Hepatocyte (in vitro differentiated cells): ENCODE measurements around the gene TP53TG5. TPM values are rescaled to one million over a fixed set of nuclear protein-coding genes. Genes with fewer than 3 reads are reported as not detected.
"Not testable (repeated sequence)": the region's sequence is repeated elsewhere in the genome, so short reads cannot be mapped to it uniquely, and the experiment has no call there.

Experiments
- DNase-seq: peaks from one replicate; pipeline ENCODE4 v3.0.0-alpha.2; 2016; ENCODE audit warnings: low spot score
- H2AFZ ChIP-seq: fragments of 200-600 bp; sonication (generic); 2 replicates; pipeline ENCODE4 v1.6.0; 2016; ENCODE audit warnings: antibody characterized with exemption, mild to moderate bottlenecking
- H3K27ac ChIP-seq: fragments of 200-600 bp; sonication (generic); 2 replicates; pipeline ENCODE4 v1.5.1; 2016; ENCODE audit warnings: mild to moderate bottlenecking
- H3K27me3 ChIP-seq: fragments of 200-600 bp; sonication (generic); 2 replicates; pipeline ENCODE4 v1.6.1; 2016
- H3K36me3 ChIP-seq: fragments of 200-600 bp; sonication (generic); replicated peaks from 2 replicates; pipeline ENCODE4 v1.5.1; 2016; ENCODE audit warnings: low read depth; ENCODE audit not compliant: insufficient read depth
- H3K4me1 ChIP-seq: fragments of 200-600 bp; sonication (generic); 2 replicates; pipeline ENCODE4 v1.5.1; 2016; ENCODE audit warnings: mild to moderate bottlenecking, moderate library complexity; ENCODE audit not compliant: insufficient read depth
- H3K4me2 ChIP-seq: fragments of 200-600 bp; sonication (generic); 2 replicates; pipeline ENCODE4 v1.6.0; 2016
- H3K4me3 ChIP-seq: fragments of 200-600 bp; sonication (generic); 2 replicates; pipeline ENCODE4 v1.5.1; 2016; ENCODE audit warnings: mild to moderate bottlenecking
- H3K79me2 ChIP-seq: fragments of 200-600 bp; sonication (generic); 2 replicates; pipeline ENCODE4 v1.6.0; 2017; ENCODE audit warnings: mild to moderate bottlenecking
- H3K9me2 ChIP-seq: fragments of 200-600 bp; sonication (generic); replicated peaks from 2 replicates; pipeline ENCODE4 v1.6.0; 2017; ENCODE audit warnings: mild to moderate bottlenecking; ENCODE audit not compliant: insufficient read depth
- H3K9me3 ChIP-seq: fragments of 200-600 bp; sonication (generic); 2 replicates; pipeline ENCODE4 v1.5.1; 2016; ENCODE audit warnings: low read depth, mild to moderate bottlenecking
- H4K20me1 ChIP-seq: fragments of 200-600 bp; sonication (generic); 2 replicates; pipeline ENCODE4 v1.6.0; 2016; ENCODE audit warnings: mild to moderate bottlenecking; ENCODE audit not compliant: insufficient read depth, poor library complexity, severe bottlenecking
- CTCF ChIP-seq: fragments of 200-600 bp; sonication (generic); IDR thresholded peaks from 2 replicates; pipeline ENCODE4 v1.5.1; 2016; ENCODE audit warnings: antibody characterized with exemption, mild to moderate bottlenecking; ENCODE audit not compliant: poor library complexity
- EZH2 ChIP-seq: fragments of 200-600 bp; sonication (generic); IDR thresholded peaks from 2 replicates; pipeline ENCODE4 v1.6.1; 2016; ENCODE audit warnings: antibody characterized with exemption, mild to moderate bottlenecking, borderline replicate concordance
- EZH2phosphoT487 ChIP-seq: fragments of 200-600 bp; sonication (generic); IDR thresholded peaks from one replicate; pipeline ENCODE4 v1.6.1; 2018; ENCODE audit warnings: antibody characterized with exemption, mild to moderate bottlenecking, low read depth, moderate library complexity; ENCODE audit not compliant: unreplicated experiment, severe bottlenecking
- WGBS: methylation state at CpG from one replicate; pipeline ENCODE4 v1.1.6; 2016; ENCODE audit warnings: low lambda C conversion rate; ENCODE audit errors: missing lambda C conversion rate; 5-methylcytosine and 5-hydroxymethylcytosine counted together
- polyA plus RNA-seq: library from polyadenylated mRNA; unstranded; fragments of >200 nt; fragmentation: Nextera tagmentation; extraction: Ambion mirVana; gene quantifications from 2 replicates; pipeline ENCODE4 v1.2.1, GENCODE V29; 2016
- total RNA-seq: library from RNA; depleted of rRNA; stranded (reverse); fragments of >200 nt; gene quantifications from 2 replicates; pipeline ENCODE4 v1.2.3, GENCODE V29; 2014

The TP53TG5 gene
- total and polyA plus RNA-seq, 2 experiments from 2014 or later: not detected

- Histone ChIP-seq H3K9me2 (no peaks in the 10 kb centered on the region), H3K4me2 (no peak overlapping the region), H3K27ac (no peak overlapping the region), H3K79me2 (peaks cover 4% of the 10 kb centered on the region), H3K27me3 (no peaks in the 10 kb centered on the region), H2AFZ (no peak overlapping the region), H3K4me3 (no peak overlapping the region), H3K9me3 (no peaks in the 10 kb centered on the region), H3K4me1 (peaks cover under 1% of the 10 kb centered on the region), H3K36me3 (no peaks in the 10 kb centered on the region), H4K20me1 (no peaks in the 10 kb centered on the region)
- TF ChIP-seq EZH2 (no peak), EZH2phosphoT487 (no peak), CTCF (no peak)
- 85% methylated on average over 3 of the region's 3 CpGs for WGBS
- no peak for DNase-seq
Measured at GRCh38 chr20:45352729-45353128, 25.4 kb downstream of the TP53TG5 start.

DNA sequence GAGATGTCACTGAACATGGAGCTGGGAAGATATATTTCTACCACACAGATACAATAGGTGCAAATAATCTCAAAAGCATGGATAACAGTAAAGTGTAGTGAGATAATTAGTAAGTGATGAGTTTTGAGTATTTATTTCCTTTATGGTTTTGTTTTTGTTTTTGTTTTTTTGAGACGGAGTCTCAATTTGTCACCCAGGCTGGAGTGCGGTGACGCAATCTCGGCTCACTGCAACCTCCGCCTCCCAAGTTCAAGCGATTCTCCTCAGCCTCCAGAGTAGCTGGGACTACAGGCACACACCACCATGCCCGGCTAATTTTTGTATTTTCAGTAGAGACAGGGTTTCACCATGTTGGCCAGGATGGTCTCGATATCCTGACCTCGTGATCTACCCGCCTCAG is 27.3 kb downstream of the TP53TG5 start:
- Histone ChIP-seq H4K20me1 (peaks cover 13% of the 10 kb centered on the region), H3K4me1 (peaks cover 12% of the 10 kb centered on the region), H3K79me2 (peaks cover 23% of the 10 kb centered on the region)
- H3K36me3 ChIP-seq, H3K4me2 ChIP-seq, H3K9me3 ChIP-seq, H3K27me3 ChIP-seq, H2AFZ ChIP-seq, H3K4me3 ChIP-seq, DNase-seq, H3K27ac ChIP-seq, H3K9me2 ChIP-seq: not testable (repeated sequence)
- 96% methylated on average over 10 of the region's 10 CpGs for WGBS

GRCh38 chr20:45350217-45350616 is 27.9 kb downstream of the TP53TG5 start:
- H3K4me1 ChIP-seq: peaks cover 18% of the 10 kb centered on the region
- no peak overlapping the region for H3K27ac ChIP-seq
- 75% methylated on average over 1 of the region's 1 CpG for WGBS
- no peak overlapping the region for H3K4me3 ChIP-seq
- no peak overlapping the region for H2AFZ ChIP-seq
- no peak for DNase-seq
- peaks cover 13% of the 10 kb centered on the region for H4K20me1 ChIP-seq
- TF ChIP-seq EZH2phosphoT487: no peak
- TF ChIP-seq CTCF: no peak
- TF ChIP-seq EZH2: no peak
- H3K9me2 ChIP-seq: no peaks in the 10 kb centered on the region
- no peaks in the 10 kb centered on the region for H3K9me3 ChIP-seq
- no peaks in the 10 kb centered on the region for H3K27me3 ChIP-seq
- H3K4me2 ChIP-seq: no peak overlapping the region
- H3K36me3 ChIP-seq: no peaks in the 10 kb centered on the region
- H3K79me2 ChIP-seq: peaks cover 29% of the 10 kb centered on the region

DNA sequence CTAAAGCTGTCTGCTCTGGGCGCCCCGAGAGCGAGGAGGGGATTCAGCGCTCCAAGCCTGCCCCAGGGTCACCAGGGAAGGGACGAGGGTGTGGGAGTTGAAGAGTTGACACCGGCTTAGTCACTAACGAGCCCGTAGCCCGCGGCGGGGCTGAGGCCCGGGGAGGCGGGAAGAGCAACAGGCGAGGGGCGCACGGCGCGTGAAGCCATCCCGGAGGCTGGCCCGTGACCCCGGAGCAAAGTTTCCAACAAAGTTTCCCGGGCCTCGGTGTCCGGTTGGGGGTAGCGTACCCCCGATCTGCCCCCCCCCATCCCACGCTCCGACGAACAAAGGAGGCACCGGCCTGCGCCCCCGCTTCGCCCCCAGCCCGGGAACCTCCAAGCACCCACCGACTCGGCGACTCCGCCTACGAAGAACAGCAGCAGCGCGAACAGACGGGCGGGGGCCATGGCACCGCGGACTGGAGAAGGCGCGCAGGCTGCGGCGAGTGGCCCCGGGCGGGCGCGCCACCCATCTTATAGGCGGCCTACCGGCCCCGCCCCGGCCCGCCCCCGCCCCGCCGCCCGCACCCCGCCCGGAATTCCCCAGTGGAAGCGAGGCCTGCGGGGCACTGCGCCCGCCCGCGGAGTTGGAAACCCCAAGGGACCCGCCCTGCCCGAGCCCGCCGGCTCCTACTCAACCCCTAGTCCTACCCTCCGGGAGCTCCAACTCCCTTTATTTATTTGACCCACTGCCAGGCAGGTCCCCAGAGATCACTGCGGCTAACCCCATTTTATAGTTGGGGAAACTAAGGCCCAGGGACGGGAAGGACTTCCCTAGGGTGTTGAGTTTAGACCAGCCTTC is 30.0 kb downstream of the TP53TG5 start, which contains the start of gene SDC4:
SDC4 (minus strand) TSS at position 489 of the 843 bp plus-strand sequence; CDS start at position 449, 40 bp downstream.
- TF ChIP-seq EZH2 (no peak), EZH2phosphoT487 (no peak), CTCF (no peak)
- H2AFZ ChIP-seq: peak within 1 kb of the TSS; percentile 48

More for the DNA sequence above, 30.0 kb downstream of the TP53TG5 start, which contains the start of gene SDC4:
- Histone ChIP-seq H3K9me2 (no peaks in the 10 kb centered on the region), H3K79me2 (peaks cover 37% of the 10 kb centered on the region), H3K27ac (peak within 1 kb of the TSS; percentile 96), H3K4me2 (peak within 1 kb of the TSS; percentile 87), H3K4me1 (peaks cover 38% of the 10 kb centered on the region), H4K20me1 (peaks cover 13% of the 10 kb centered on the region), H3K27me3 (no peaks in the 10 kb centered on the region), H3K36me3 (no peaks in the 10 kb centered on the region), H3K4me3 (peak within 1 kb of the TSS; percentile 26), H3K9me3 (no peaks in the 10 kb centered on the region)
- DNase-seq: peak; percentile 87
- 5% methylated on average over 28 of the region's 77 CpGs for WGBS
